ENCODE measurements around the gene SLTM. TPM values are rescaled to one million over a fixed set of nuclear protein-coding genes. Genes with fewer than 3 reads are reported as not detected.

SLTM gene
- total RNA-seq (100 to 1,000 TPM; 149 to 153 TPM), polyA plus RNA-seq (10 to 100 TPM; 22.8 to 92.1 TPM)

DNA sequence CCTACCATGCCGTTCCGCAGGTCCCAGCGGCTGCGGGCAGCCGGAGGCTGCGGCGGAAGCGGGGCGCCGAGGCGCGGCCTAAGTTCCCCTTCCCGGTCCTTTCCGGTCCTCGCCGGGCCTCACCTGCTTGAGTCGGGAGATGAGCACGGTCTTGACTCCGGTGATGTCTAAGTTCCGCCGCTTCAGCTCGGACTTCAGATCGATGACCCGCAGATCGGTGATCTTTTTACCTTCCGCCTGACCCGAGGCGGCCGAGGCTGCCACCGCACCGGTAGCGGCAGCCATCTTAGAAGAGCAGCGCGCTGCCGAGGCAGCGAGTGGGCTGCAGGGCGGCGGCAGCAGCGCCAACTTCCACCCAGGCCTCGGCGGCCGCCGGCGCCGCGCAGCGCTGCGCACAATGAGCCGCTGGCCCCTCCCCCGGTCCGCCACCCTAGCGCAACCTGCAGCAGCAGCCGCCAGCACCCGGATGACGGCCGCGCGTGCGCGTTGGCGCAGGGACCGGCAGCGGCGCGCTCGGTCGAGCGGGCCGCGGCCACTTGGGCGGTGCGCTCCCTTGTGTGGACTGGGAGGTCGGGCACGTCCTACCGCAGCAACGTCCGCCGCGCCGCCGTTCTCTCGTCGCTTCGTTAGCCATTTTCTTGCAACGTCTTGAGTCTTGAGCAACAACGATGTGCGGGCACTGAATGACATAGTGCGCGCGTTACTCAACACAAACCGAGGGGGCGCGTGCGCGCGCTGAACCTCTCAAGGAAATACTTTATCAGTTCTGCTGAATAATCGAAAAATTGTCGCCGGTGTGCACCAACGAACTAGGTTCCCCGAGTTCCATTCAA, at the start of gene SLTM:
Gene SLTM (minus strand): TSS at position 399 of the 833 bp plus-strand sequence. CDS start 114 bp downstream, at position 285.
- ChIA-PET POLR2A (ENCODE audit: partially characterized antibody) (interaction anchor here (0.5 to 2.8 kb wide), 6 partner anchors 9 to 163 kb away, joined by 3 to 19 read pairs (median 4); partner anchors contain the start of genes MINDY2 and RNF111), CTCF (ENCODE audit: partially characterized antibody) (interaction anchor here (0.7 kb wide), 1 partner anchor 560 kb away, joined by 3 read pairs; no protein-coding TSS in a partner anchor)
- peak within 1 kb of the TSS; percentile 98 for H3K27ac ChIP-seq (ENCODE audit: low read depth, low read length)
- H3K4me3 ChIP-seq (ENCODE audit: low read length in 2 of 2): peak within 1 kb of the TSS; percentile 59 to 97
- H3K4me1 Mint-ChIP-seq: peaks cover 9 to 35% (median 19%) of the 10 kb centered on the region in 4 donors
- no peaks in the 10 kb centered on the region for H3K27me3 Mint-ChIP-seq
- intact Hi-C loops (cut with micrococcal nuclease): loop anchor here (1.0 to 5.0 kb wide), 6 partner anchors 24 to 724 kb away; partner anchors contain the start of genes ADAM10, CCNB2, GTF2A2 and MINDY2
- peak within 1 kb of the TSS; percentile 96 to 100 (median 99) for H3K4me3 Mint-ChIP-seq
- H3K36me3 Mint-ChIP-seq: peaks cover 0 to 24% of the 10 kb centered on the region in 2 donors
- H3K27ac Mint-ChIP-seq: peak within 1 kb of the TSS; percentile 94 to 100 (median 100)
- H3K9me3 ChIP-seq (ENCODE audit: control insufficient read depth in 1 of 2, low read length in 2 of 2): no peaks in the 10 kb centered on the region
- H3K27me3 ChIP-seq (ENCODE audit: insufficient read depth, low read length): no peaks in the 10 kb centered on the region
- peaks cover 25% of the 10 kb centered on the region for H3K4me1 ChIP-seq (ENCODE audit: insufficient read depth, low read length)
- peaks cover 0 to 2% (median 0%) of the 10 kb centered on the region in 8 donors for H3K9me3 Mint-ChIP-seq
- DNase-seq: peak; percentile 93 to 95 (median 94)
- H3K36me3 ChIP-seq (ENCODE audit: insufficient read depth, low read length): peaks cover 5% of the 10 kb centered on the region

DNA sequence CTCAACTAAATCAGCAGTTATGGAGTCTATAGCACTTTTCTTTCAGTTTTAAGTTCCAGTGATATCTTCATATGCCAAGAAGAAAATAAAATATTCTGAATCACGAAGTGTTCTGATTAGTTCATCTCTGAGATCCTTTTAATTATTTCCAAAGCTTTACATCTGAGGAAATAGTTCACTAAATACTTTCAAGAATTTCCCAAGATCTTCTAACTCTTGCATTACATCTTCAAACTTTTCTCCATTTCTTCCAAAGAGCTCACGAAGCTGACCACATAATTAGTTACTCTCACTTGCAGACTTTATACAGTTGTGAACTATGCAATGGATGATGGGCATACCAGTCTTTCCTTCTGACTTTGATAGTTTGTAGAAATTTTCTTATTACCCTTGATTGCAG, 49.8 kb upstream of the SLTM start:
- H3K27me3 Mint-ChIP-seq: no peaks in the 10 kb centered on the region

GRCh38 chr15:58981808-58982475, 48.5 kb upstream of the SLTM start:
- peaks cover 22% of the 10 kb centered on the region for H3K4me1 ChIP-seq (ENCODE audit: insufficient read depth, low read length)

More for the DNA sequence above, 49.8 kb upstream of the SLTM start:
- no peaks in the 10 kb centered on the region for H3K27me3 ChIP-seq (ENCODE audit: insufficient read depth, low read length)
- ChIA-PET CTCF (ENCODE audit: partially characterized antibody) (interaction anchor here (0.8 to 2.0 kb wide), 2 partner anchors 155 to 511 kb away, joined by 4 to 8 read pairs; no protein-coding TSS in a partner anchor), POLR2A (ENCODE audit: partially characterized antibody) (no interaction called here)
- intact Hi-C loops (cut with micrococcal nuclease): loop anchor here (5.0 to 10.0 kb wide), 2 partner anchors 702 to 756 kb away; partner anchors contain the start of gene BNIP2
- H3K9me3 ChIP-seq (ENCODE audit: control insufficient read depth in 1 of 2, low read length in 2 of 2): no peaks in the 10 kb centered on the region
- peaks cover 0 to 10% of the 10 kb centered on the region in 2 donors for H3K36me3 Mint-ChIP-seq
- no peak for DNase-seq
- H3K4me1 ChIP-seq (ENCODE audit: insufficient read depth, low read length): peaks cover 25% of the 10 kb centered on the region
- peaks cover 15 to 29% (median 21%) of the 10 kb centered on the region in 4 donors for H3K4me1 Mint-ChIP-seq
- H3K4me3 ChIP-seq (ENCODE audit: low read length in 2 of 2): no peak overlapping the region
- H3K27ac ChIP-seq (ENCODE audit: low read depth, low read length): no peak overlapping the region
- H3K27ac Mint-ChIP-seq: peak overlapping the region in 2 of 7 donors; percentile 18 to 65
- H3K9me3 Mint-ChIP-seq: no peaks in the 10 kb centered on the region
- no peaks in the 10 kb centered on the region for H3K36me3 ChIP-seq (ENCODE audit: insufficient read depth, low read length)
- no peak overlapping the region for H3K4me3 Mint-ChIP-seq

GRCh38 chr15:58980351-58980939, 47.0 kb upstream of the SLTM start:
- Histone ChIP-seq H3K27ac (ENCODE audit: low read depth, low read length) (no peak overlapping the region), H3K36me3 (ENCODE audit: insufficient read depth, low read length) (no peaks in the 10 kb centered on the region), H3K27me3 (ENCODE audit: insufficient read depth, low read length) (no peaks in the 10 kb centered on the region), H3K4me3 (ENCODE audit: low read length in 2 of 2) (no peak overlapping the region), H3K9me3 (ENCODE audit: control insufficient read depth in 1 of 2, low read length in 2 of 2) (no peaks in the 10 kb centered on the region), H3K4me1 (ENCODE audit: insufficient read depth, low read length) (peaks cover 30% of the 10 kb centered on the region)
- ChIA-PET POLR2A (ENCODE audit: partially characterized antibody) (no interaction called here), CTCF (ENCODE audit: partially characterized antibody) (interaction anchor here (0.7 to 3.2 kb wide), 15 partner anchors 9 to 752 kb away, joined by 3 to 23 read pairs (median 5); no protein-coding TSS in a partner anchor)
- intact Hi-C loops (cut with micrococcal nuclease): loop anchor here (1.0 to 10.0 kb wide), 4 partner anchors 513 to 753 kb away; partner anchors contain the start of gene BNIP2
- Mint-ChIP-seq H3K27me3 (no peaks in the 10 kb centered on the region), H3K9me3 (no peaks in the 10 kb centered on the region), H3K36me3 (no peaks in the 10 kb centered on the region), H3K27ac (peak overlapping the region in 3 of 7 donors; percentile 22 to 68 (median 29)), H3K4me1 (peaks cover 16 to 28% (median 22%) of the 10 kb centered on the region in 4 donors), H3K4me3 (peak overlapping the region in 2 of 8 donors; percentile 1 to 78)
- peak in 4 of 5 donors; percentile 41 to 51 (median 44) for DNase-seq

More at GRCh38 chr15:58981808-58982475, 48.5 kb upstream of the SLTM start:
- intact Hi-C loops (cut with micrococcal nuclease): loop anchor here (5.0 to 10.0 kb wide), 2 partner anchors 703 to 755 kb away; partner anchors contain the start of gene BNIP2
- no peaks in the 10 kb centered on the region for H3K27me3 Mint-ChIP-seq
- peak overlapping the region; percentile 45 to 78 (median 66) for H3K4me3 Mint-ChIP-seq
- Histone ChIP-seq H3K9me3 (ENCODE audit: control insufficient read depth in 1 of 2, low read length in 2 of 2) (no peaks in the 10 kb centered on the region), H3K27me3 (ENCODE audit: insufficient read depth, low read length) (no peaks in the 10 kb centered on the region), H3K27ac (ENCODE audit: low read depth, low read length) (peak overlapping the region; percentile 46), H3K4me3 (ENCODE audit: low read length in 2 of 2) (peak overlapping the region in 1 of 2 donors; percentile 23), H3K36me3 (ENCODE audit: insufficient read depth, low read length) (no peaks in the 10 kb centered on the region)
- H3K9me3 Mint-ChIP-seq: no peaks in the 10 kb centered on the region
- POLR2A ChIA-PET (ENCODE audit: partially characterized antibody): no interaction called here
- peak overlapping the region; percentile 68 to 96 (median 78) for H3K27ac Mint-ChIP-seq
- CTCF ChIA-PET (ENCODE audit: partially characterized antibody): interaction anchor here (1.2 to 2.0 kb wide), 4 partner anchors 25 to 547 kb away, joined by 3 to 8 read pairs (median 4); no protein-coding TSS in a partner anchor
- H3K36me3 Mint-ChIP-seq: no peaks in the 10 kb centered on the region
- H3K4me1 Mint-ChIP-seq: peaks cover 8 to 22% (median 15%) of the 10 kb centered on the region in 4 donors
- DNase-seq: peak in 4 of 5 donors; percentile 13 to 37 (median 26)

GRCh38 chr15:58977887-58978286, 44.4 kb upstream of the SLTM start:
- peaks cover 35% of the 10 kb centered on the region for H3K4me1 ChIP-seq (ENCODE audit: insufficient read depth, low read length)
- no peak for DNase-seq
- no peaks in the 10 kb centered on the region for H3K9me3 ChIP-seq (ENCODE audit: control insufficient read depth in 1 of 2, low read length in 2 of 2)
- ChIA-PET CTCF (ENCODE audit: partially characterized antibody) (interaction anchor here (1.0 to 3.4 kb wide), 9 partner anchors 11 to 551 kb away, joined by 3 to 23 read pairs (median 9); no protein-coding TSS in a partner anchor), POLR2A (ENCODE audit: partially characterized antibody) (no interaction called here)
- H3K4me3 ChIP-seq (ENCODE audit: low read length in 2 of 2): no peak overlapping the region
- no peaks in the 10 kb centered on the region for H3K27me3 ChIP-seq (ENCODE audit: insufficient read depth, low read length)
- Mint-ChIP-seq H3K9me3 (no peaks in the 10 kb centered on the region), H3K4me1 (peaks cover 24 to 38% (median 31%) of the 10 kb centered on the region in 4 donors), H3K27me3 (no peaks in the 10 kb centered on the region), H3K36me3 (no peaks in the 10 kb centered on the region), H3K4me3 (no peak overlapping the region), H3K27ac (no peak overlapping the region)
- no peaks in the 10 kb centered on the region for H3K36me3 ChIP-seq (ENCODE audit: insufficient read depth, low read length)
- H3K27ac ChIP-seq (ENCODE audit: low read depth, low read length): no peak overlapping the region
- intact Hi-C loops (cut with micrococcal nuclease): no loop called here

DNA sequence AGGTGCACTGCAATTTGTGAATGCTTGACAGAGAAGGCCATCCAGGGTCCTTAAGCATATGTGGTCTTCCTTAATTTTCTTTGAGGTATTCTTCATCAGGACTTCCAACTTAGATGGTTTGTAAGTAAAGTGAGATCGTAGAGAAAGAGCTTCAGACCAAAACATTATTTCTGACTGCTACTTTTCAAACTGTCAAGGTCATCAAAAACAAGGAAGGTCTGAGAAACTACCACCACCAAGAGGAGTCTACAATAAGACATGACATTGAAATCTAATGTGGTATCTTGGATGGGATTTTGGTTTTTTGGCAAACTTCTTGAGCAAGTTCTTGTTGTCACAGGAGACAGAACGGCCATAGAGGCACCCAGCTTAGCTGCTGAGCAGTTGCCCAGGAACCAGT, 34.0 kb upstream of the SLTM start:
- H3K27ac ChIP-seq (ENCODE audit: low read depth, low read length): no peak overlapping the region
- DNase-seq: no peak
- H3K27me3 ChIP-seq (ENCODE audit: insufficient read depth, low read length): no peaks in the 10 kb centered on the region
- Mint-ChIP-seq H3K36me3 (no peaks in the 10 kb centered on the region), H3K4me1 (no peaks in the 10 kb centered on the region), H3K27ac (no peak overlapping the region), H3K27me3 (no peaks in the 10 kb centered on the region), H3K9me3 (no peaks in the 10 kb centered on the region), H3K4me3 (no peak overlapping the region)
- no peaks in the 10 kb centered on the region for H3K9me3 ChIP-seq (ENCODE audit: control insufficient read depth in 1 of 2, low read length in 2 of 2)
- CTCF ChIA-PET (ENCODE audit: partially characterized antibody): no interaction called here
- intact Hi-C loops (cut with micrococcal nuclease): no loop called here
- no peaks in the 10 kb centered on the region for H3K4me1 ChIP-seq (ENCODE audit: insufficient read depth, low read length)
- no peak overlapping the region for H3K4me3 ChIP-seq (ENCODE audit: low read length in 2 of 2)
- POLR2A ChIA-PET (ENCODE audit: partially characterized antibody): no interaction called here
- no peaks in the 10 kb centered on the region for H3K36me3 ChIP-seq (ENCODE audit: insufficient read depth, low read length)
